CD14-positive monocyte (primary cell): ENCODE measurements around the gene NFYC. TPM values are rescaled to one million over a fixed set of nuclear protein-coding genes. Genes with fewer than 3 reads are reported as not detected.

ENCODE experiments used
- DNase-seq, 3 donors: peaks; one replicate each; pipeline ENCODE4 v3.0.0-alpha.2; 2011 to 2022
- H2AFZ ChIP-seq: 2 replicates; pipeline ENCODE4 v1.6.0; 2012; ENCODE audit warnings: mild to moderate bottlenecking, low read depth, low read length, inconsistent platforms; ENCODE audit not compliant: insufficient read depth, poor library complexity, severe bottlenecking
- H3K27ac ChIP-seq, 2 donors: 1 replicate in 1 of 2; 2 replicates in 1 of 2; pipeline ENCODE4 v1.5.1; 2012 to 2013; ENCODE audit warnings: low read length in 2 of 2, control low read depth in 1 of 2, inconsistent platforms in 1 of 2, low read depth in 1 of 2, mild to moderate bottlenecking in 1 of 2
- H3K27me3 ChIP-seq, 2 donors: one replicate each; pipeline versions ENCODE4 v1.6.0 to v1.6.1; 2011 to 2013; ENCODE audit warnings: low read length in 2 of 2; ENCODE audit not compliant: control insufficient read depth in 2 of 2, insufficient read depth in 2 of 2
- H3K36me3 ChIP-seq, 2 donors: replicated peaks in 1 of 2; 1 replicate in 1 of 2; 2 replicates in 1 of 2; pipeline versions ENCODE4 v1.5.1 to v1.6.1; 2012 to 2013; ENCODE audit warnings: low read length in 2 of 2, control low read depth in 1 of 2, inconsistent platforms in 1 of 2, mild to moderate bottlenecking in 1 of 2; ENCODE audit not compliant: insufficient read depth in 2 of 2, control insufficient read depth in 1 of 2
- H3K4me1 ChIP-seq, 2 donors: 1 replicate in 1 of 2; 2 replicates in 1 of 2; pipeline versions ENCODE4 v1.5.1 to v1.6.1; 2012 to 2013; ENCODE audit warnings: low read length in 2 of 2, control low read depth in 1 of 2, inconsistent platforms in 1 of 2, mild to moderate bottlenecking in 1 of 2, moderate library complexity in 1 of 2; ENCODE audit not compliant: insufficient read depth in 2 of 2, control insufficient read depth in 1 of 2
- H3K4me2 ChIP-seq: replicated peaks from 2 replicates; pipeline ENCODE3; 2012; ENCODE audit warnings: low read length, moderate library complexity, mild to moderate bottlenecking; ENCODE audit not compliant: poor library complexity, severe bottlenecking; ENCODE audit errors: extremely low read depth
- H3K4me3 ChIP-seq, 3 experiments: fragments of 200-600 bp in 1 of 3; sonication (generic) in 1 of 3; replicated peaks in 1 of 3; 1 replicate in 2 of 3; 2 replicates in 1 of 3; pipeline ENCODE4 v1.5.1; 2011 to 2013; ENCODE audit warnings: low read length in 3 of 3, mild to moderate bottlenecking in 3 of 3, control low read depth in 2 of 3, low read depth in 2 of 3, inconsistent platforms in 1 of 3, moderate library complexity in 1 of 3
- H3K79me2 ChIP-seq: 2 replicates; pipeline ENCODE4 v1.6.0; 2012; ENCODE audit warnings: mild to moderate bottlenecking, control low read depth, inconsistent platforms, low read length, moderate library complexity; ENCODE audit not compliant: insufficient read depth
- H3K9ac ChIP-seq: 2 replicates; pipeline ENCODE4 v1.6.0; 2017; ENCODE audit warnings: low read length, mild to moderate bottlenecking; ENCODE audit not compliant: insufficient read depth, poor library complexity, severe bottlenecking
- H3K9me3 ChIP-seq, 2 donors: replicated peaks in 1 of 2; 1 replicate in 1 of 2; 2 replicates in 1 of 2; pipeline versions ENCODE4 v1.5.1 to v1.6.1; 2012 to 2013; ENCODE audit warnings: low read length in 2 of 2, control low read depth in 1 of 2; ENCODE audit not compliant: control insufficient read depth in 1 of 2, insufficient read depth in 1 of 2
- H4K20me1 ChIP-seq: 2 replicates; pipeline ENCODE4 v1.6.0; 2012; ENCODE audit warnings: mild to moderate bottlenecking, low read length, control low read depth, moderate library complexity; ENCODE audit not compliant: insufficient read depth
- H3K27ac Mint-ChIP-seq, 7 donors: one replicate each; pipeline ENCODE4 v1.8.0; 2020; ENCODE audit warnings: mild to moderate bottlenecking in 7 of 7, mixed read lengths in 7 of 7, moderate library complexity in 6 of 7, inconsistent platforms in 2 of 7
- H3K27me3 Mint-ChIP-seq, 3 donors: one replicate each; pipeline ENCODE4 v1.8.0; 2021 to 2022; ENCODE audit warnings: low read depth in 3 of 3, mild to moderate bottlenecking in 3 of 3, mixed read lengths in 3 of 3, moderate library complexity in 3 of 3, inconsistent platforms in 1 of 3
- H3K36me3 Mint-ChIP-seq, 2 donors: one replicate each; pipeline ENCODE4 v1.8.0; 2020; ENCODE audit warnings: mixed read lengths in 2 of 2, inconsistent platforms in 1 of 2, mild to moderate bottlenecking in 1 of 2
- H3K4me1 Mint-ChIP-seq: one replicate; pipeline ENCODE4 v1.8.0; 2020; ENCODE audit warnings: mild to moderate bottlenecking, mixed read lengths
- H3K4me3 Mint-ChIP-seq, 2 donors: one replicate each; pipeline ENCODE4 v1.8.0; 2020; ENCODE audit warnings: mild to moderate bottlenecking in 2 of 2, mixed read lengths in 2 of 2, moderate library complexity in 1 of 2
- H3K9me3 Mint-ChIP-seq, 7 donors: one replicate each; pipeline ENCODE4 v1.8.0; 2020 to 2022; ENCODE audit warnings: mixed read lengths in 7 of 7, mild to moderate bottlenecking in 6 of 7, moderate library complexity in 6 of 7, inconsistent platforms in 2 of 7
- WGBS: methylation state at CpG from one replicate; pipeline ENCODE4 v1.1.5; 2013; ENCODE audit warnings: missing lambda C conversion rate; ENCODE audit not compliant: insufficient coverage; 5-methylcytosine and 5-hydroxymethylcytosine counted together
- intact Hi-C, 2 donors: fragments of 100-400 bp; cut with micrococcal nuclease; formaldehyde crosslinking; loops; one replicate each; pipeline versions ENCODE4 v1.15.0 to v1.15.1; 2023
- polyA plus RNA-seq, 3 donors: library from polyadenylated mRNA; depleted of rRNA in 1 of 3; unstranded in 2 of 3; stranded (reverse) in 1 of 3; fragments of 300-500 nt in 2 of 3; fragments of >200 nt in 1 of 3; fragmentation: Illumina TruSeq in 2 of 3; gene quantifications; 1 replicate in 2 of 3; 2 replicates in 1 of 3; pipeline ENCODE4 v1.2.3, GENCODE V29; 2012 to 2021
- TF ChIP-seq, protein P1 (sequence below): fragments of 200-600 bp; IDR thresholded peaks from one replicate; pipeline ENCODE4 v1.8.0; 2022; ENCODE audit warnings: antibody characterized with exemption, mild to moderate bottlenecking

The NFYC gene
- polyA plus RNA-seq, 3 donors = 61.2 to 142 (median 68.2) TPM

DNA sequence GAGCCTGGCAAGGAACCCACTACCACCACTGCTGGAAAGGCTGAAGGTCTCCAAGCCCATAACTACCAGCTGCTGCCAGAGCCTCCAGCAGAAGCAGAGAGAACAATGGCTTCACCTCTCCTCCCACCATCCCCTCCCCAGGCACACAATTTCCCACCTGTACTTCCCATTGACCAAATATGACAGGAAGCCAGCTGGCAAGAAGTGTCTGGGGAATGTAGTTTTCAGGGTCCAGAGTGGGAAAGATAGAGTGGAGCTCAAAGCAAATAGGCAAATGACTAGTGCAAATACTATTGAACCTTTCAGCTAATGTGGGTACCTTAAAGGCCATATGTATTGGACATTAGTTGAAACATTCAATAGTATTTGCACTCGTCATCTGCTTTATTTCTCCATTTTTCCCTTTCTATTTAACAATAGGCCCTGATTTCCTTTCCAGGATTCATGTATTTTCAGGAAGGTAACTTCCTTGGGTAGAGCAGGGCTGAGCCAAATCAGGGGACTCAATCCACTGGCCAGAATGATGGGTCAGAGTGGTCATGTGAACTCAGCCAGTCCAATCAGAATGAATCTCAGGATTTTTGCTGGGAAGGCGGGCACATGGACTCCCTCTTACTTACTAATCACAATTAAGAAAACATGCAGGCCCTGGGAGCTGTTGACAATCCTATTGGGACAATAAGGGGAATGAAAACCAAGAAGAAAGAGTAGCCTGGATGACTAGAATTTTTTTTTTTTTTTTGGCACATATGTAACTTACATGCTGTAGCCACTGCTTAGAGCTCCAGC, 12.1 kb upstream of the NFYC start:
- Histone ChIP-seq H3K36me3 (no peaks in the 10 kb centered on the region), H3K9ac (no peak overlapping the region), H3K4me3 (no peak overlapping the region), H3K4me1 (no peaks in the 10 kb centered on the region), H3K9me3 (no peaks in the 10 kb centered on the region), H4K20me1 (no peaks in the 10 kb centered on the region), H2AFZ (no peak overlapping the region), H3K27me3 (no peaks in the 10 kb centered on the region), H3K27ac (no peak overlapping the region), H3K4me2 (no peak overlapping the region), H3K79me2 (no peaks in the 10 kb centered on the region)
- no peaks in the 10 kb centered on the region for H3K4me1 Mint-ChIP-seq
- no CpG with 5 or more reads among the region's 2 CpGs for WGBS
- H3K27me3 Mint-ChIP-seq = peaks cover 2 to 10% (median 3%) of the 10 kb centered on the region in 3 donors
- intact Hi-C loops = loop anchor here in 1 of 2 donors (5.0 to 10.0 kb wide), 2 partner anchors 43 to 85 kb away; no protein-coding TSS in a partner anchor
- H3K27ac Mint-ChIP-seq = no peak overlapping the region
- no peaks in the 10 kb centered on the region for H3K36me3 Mint-ChIP-seq
- H3K9me3 Mint-ChIP-seq = peaks cover 0 to 7% (median 0%) of the 10 kb centered on the region in 7 donors
- no peak overlapping the region for H3K4me3 Mint-ChIP-seq
- TF ChIP-seq, protein P1, sequence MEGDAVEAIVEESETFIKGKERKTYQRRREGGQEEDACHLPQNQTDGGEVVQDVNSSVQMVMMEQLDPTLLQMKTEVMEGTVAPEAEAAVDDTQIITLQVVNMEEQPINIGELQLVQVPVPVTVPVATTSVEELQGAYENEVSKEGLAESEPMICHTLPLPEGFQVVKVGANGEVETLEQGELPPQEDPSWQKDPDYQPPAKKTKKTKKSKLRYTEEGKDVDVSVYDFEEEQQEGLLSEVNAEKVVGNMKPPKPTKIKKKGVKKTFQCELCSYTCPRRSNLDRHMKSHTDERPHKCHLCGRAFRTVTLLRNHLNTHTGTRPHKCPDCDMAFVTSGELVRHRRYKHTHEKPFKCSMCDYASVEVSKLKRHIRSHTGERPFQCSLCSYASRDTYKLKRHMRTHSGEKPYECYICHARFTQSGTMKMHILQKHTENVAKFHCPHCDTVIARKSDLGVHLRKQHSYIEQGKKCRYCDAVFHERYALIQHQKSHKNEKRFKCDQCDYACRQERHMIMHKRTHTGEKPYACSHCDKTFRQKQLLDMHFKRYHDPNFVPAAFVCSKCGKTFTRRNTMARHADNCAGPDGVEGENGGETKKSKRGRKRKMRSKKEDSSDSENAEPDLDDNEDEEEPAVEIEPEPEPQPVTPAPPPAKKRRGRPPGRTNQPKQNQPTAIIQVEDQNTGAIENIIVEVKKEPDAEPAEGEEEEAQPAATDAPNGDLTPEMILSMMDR = no peak
- no peak for DNase-seq

DNA sequence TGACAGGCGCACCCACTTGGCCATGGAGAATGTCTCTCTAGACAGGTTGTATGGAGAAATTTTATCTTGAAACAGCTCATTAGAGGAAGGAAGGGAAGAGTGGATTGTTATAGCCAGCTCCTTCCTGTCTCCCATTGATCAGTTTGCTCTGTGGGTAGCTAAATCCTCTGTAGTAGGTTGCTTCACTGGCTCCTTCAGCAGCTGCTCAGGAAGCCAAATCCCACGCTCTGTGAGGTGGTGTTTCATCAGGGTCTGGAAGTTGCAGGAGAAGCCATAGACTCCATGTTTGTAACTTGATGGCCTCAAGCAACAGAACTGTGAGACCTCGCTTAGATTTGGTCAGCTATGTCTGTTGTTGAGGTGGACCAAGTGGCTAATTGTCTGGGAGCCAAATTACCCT, 6.8 kb upstream of the NFYC start:
- Histone ChIP-seq H3K4me1 (no peaks in the 10 kb centered on the region), H3K36me3 (peaks cover 2 to 19% of the 10 kb centered on the region in 2 donors), H3K4me3 (no peak overlapping the region), H4K20me1 (peaks cover 15% of the 10 kb centered on the region), H3K9ac (no peak overlapping the region), H3K27me3 (no peaks in the 10 kb centered on the region), H3K9me3 (no peaks in the 10 kb centered on the region), H3K27ac (no peak overlapping the region), H2AFZ (no peak overlapping the region), H3K4me2 (no peak overlapping the region), H3K79me2 (peaks cover 14% of the 10 kb centered on the region)
- peaks cover 17 to 25% of the 10 kb centered on the region in 2 donors for H3K36me3 Mint-ChIP-seq
- H3K4me1 Mint-ChIP-seq = peaks cover 3% of the 10 kb centered on the region
- TF ChIP-seq, protein P1 = no peak
- H3K4me3 Mint-ChIP-seq = no peak overlapping the region
- peaks cover 0 to 10% (median 4%) of the 10 kb centered on the region in 7 donors for H3K9me3 Mint-ChIP-seq
- H3K27me3 Mint-ChIP-seq = no peaks in the 10 kb centered on the region
- intact Hi-C loops = no loop called here
- WGBS = 67% methylated on average over 3 of the region's 3 CpGs
- no peak overlapping the region for H3K27ac Mint-ChIP-seq
- DNase-seq = no peak
